Tibial artery (tissue), 4 donors: ENCODE results near the gene SLAMF9.

Experiments
- DNase-seq, 2 donors: peaks; one replicate each; pipeline ENCODE4 v3.0.0-alpha.2; 2019
- H3K27ac ChIP-seq, 2 donors: fragments of 200-600 bp; sonication (generic) in 1 of 2; 1 replicate in 1 of 2; 2 replicates in 1 of 2; pipeline ENCODE4 v1.5.1; 2018 to 2019; ENCODE audit warnings: mild to moderate bottlenecking in 1 of 2
- H3K27me3 ChIP-seq, 2 donors: fragments of 200-600 bp; sonication (generic) in 1 of 2; one replicate each; pipeline versions ENCODE4 v1.5.1 to v1.6.0; 2016 to 2019
- H3K36me3 ChIP-seq, 3 donors: fragments of 200-600 bp; sonication (generic) in 2 of 3; one replicate each; pipeline ENCODE4 v1.5.1; 2016 to 2019; ENCODE audit warnings: mild to moderate bottlenecking in 2 of 3
- H3K4me1 ChIP-seq, 4 donors: fragments of 200-600 bp; sonication (generic) in 2 of 4; 1 replicate in 3 of 4; 2 replicates in 1 of 4; pipeline ENCODE4 v1.5.1; 2016 to 2019
- H3K4me3 ChIP-seq, 2 donors: fragments of 200-600 bp; sonication (generic) in 1 of 2; 1 replicate in 1 of 2; 2 replicates in 1 of 2; pipeline ENCODE4 v1.5.1; 2018 to 2019; ENCODE audit warnings: mild to moderate bottlenecking in 2 of 2
- H3K9me3 ChIP-seq, 3 donors: fragments of 200-600 bp; sonication (generic) in 1 of 3; one replicate each; pipeline ENCODE4 v1.5.1; 2016 to 2019
- intact Hi-C: fragments of 100-400 bp; cut with DNase I; formaldehyde crosslinking; loops from one replicate; pipeline ENCODE4 v1.15.0; 2023; ENCODE audit warnings: low total_unique reads
- TF ChIP-seq, protein P1 (sequence below), 2 experiments: fragments of 200-600 bp in 1 of 2; fragments of 450-650 bp in 1 of 2; IDR thresholded peaks; one replicate each; pipeline ENCODE4 v1.5.1; 2017 to 2019; ENCODE audit warnings: antibody characterized with exemption in 2 of 2, mild to moderate bottlenecking in 1 of 2, moderate library complexity in 1 of 2

Gene SLAMF9

DNA sequence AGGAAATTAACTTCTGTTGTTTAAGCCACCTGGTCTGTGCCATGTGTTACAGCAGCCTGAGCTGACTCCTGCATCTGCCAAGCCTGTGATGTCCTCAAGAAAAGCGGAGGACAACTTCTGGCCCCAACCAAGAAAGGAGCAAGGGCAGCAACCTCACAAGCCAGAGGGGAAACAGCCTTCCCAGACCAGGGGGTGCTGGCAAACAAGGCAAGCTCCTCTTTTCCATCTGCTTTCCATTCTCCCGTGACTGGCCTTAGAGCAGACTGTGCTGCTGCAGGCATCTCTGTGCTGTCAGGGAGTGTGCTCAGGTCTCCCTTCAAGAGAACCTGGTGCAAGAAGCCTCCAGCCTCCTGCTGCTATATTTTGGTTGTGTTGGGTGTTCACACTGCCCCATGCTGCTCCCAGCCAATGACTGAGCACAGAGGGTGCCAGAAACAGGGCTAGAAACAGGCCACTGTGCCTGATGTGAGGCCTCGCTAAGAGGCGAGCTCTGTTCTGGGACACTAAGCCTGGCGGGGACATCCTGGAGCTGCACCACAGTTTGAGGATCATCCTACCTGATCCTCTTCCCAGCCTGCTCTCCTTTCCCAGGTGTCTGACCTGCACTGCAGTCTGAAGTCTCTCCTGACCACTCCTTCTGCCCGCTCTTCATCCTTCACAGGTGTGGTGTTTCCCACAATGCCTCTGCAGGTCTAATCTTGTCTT lies 27.5 kb upstream of the SLAMF9 start:
- Histone ChIP-seq H3K36me3 (no peaks in the 10 kb centered on the region), H3K27ac (no peak overlapping the region), H3K4me1 (no peaks in the 10 kb centered on the region), H3K9me3 (no peaks in the 10 kb centered on the region), H3K27me3 (peaks cover 0 to 3% of the 10 kb centered on the region in 2 donors), H3K4me3 (no peak overlapping the region)
- intact Hi-C loops = no loop called here
- TF ChIP-seq, protein P1, sequence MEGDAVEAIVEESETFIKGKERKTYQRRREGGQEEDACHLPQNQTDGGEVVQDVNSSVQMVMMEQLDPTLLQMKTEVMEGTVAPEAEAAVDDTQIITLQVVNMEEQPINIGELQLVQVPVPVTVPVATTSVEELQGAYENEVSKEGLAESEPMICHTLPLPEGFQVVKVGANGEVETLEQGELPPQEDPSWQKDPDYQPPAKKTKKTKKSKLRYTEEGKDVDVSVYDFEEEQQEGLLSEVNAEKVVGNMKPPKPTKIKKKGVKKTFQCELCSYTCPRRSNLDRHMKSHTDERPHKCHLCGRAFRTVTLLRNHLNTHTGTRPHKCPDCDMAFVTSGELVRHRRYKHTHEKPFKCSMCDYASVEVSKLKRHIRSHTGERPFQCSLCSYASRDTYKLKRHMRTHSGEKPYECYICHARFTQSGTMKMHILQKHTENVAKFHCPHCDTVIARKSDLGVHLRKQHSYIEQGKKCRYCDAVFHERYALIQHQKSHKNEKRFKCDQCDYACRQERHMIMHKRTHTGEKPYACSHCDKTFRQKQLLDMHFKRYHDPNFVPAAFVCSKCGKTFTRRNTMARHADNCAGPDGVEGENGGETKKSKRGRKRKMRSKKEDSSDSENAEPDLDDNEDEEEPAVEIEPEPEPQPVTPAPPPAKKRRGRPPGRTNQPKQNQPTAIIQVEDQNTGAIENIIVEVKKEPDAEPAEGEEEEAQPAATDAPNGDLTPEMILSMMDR (IDR thresholded peaks at IDR 0.05) = no peak
- DNase-seq = no peak

- DNase-seq = no peak
- TF ChIP-seq, protein P1 (IDR thresholded peaks at IDR 0.05) = no peak
- Histone ChIP-seq H3K27me3 (peaks cover 0 to 3% of the 10 kb centered on the region in 2 donors), H3K4me3 (no peak overlapping the region), H3K36me3 (no peaks in the 10 kb centered on the region), H3K4me1 (no peaks in the 10 kb centered on the region), H3K27ac (no peak overlapping the region), H3K9me3 (no peaks in the 10 kb centered on the region)
- intact Hi-C loops = no loop called here
Measured at GRCh38 chr1:159980786-159981185, 26.7 kb upstream of the SLAMF9 start.

DNA sequence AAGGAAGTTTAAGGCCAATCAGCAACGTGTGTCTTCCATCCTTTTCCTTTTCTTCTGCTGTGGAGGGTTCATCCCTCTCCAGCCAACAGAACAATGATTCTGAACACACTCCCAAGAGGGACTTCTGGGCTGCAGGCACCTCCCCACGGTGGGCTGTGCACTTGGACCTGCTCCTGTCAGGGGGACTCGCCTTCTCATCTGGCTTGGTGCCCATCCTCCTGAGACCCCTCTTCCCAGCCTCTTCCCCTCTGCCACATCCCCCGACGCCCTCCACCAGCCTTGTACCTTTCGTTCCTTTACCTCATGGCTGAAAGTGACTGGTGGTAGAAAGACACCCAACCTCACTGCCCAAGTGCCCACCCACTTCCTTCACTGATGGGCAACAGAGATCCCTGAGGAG lies 26.0 kb upstream of the SLAMF9 start:
- peaks cover 0 to 6% of the 10 kb centered on the region in 2 donors for H3K27me3 ChIP-seq
- no peaks in the 10 kb centered on the region for H3K9me3 ChIP-seq
- H3K36me3 ChIP-seq = no peaks in the 10 kb centered on the region
- DNase-seq = no peak
- H3K27ac ChIP-seq = no peak overlapping the region
- TF ChIP-seq, protein P1 (IDR thresholded peaks at IDR 0.05) = no peak
- intact Hi-C loops = no loop called here
- H3K4me3 ChIP-seq = no peak overlapping the region
- H3K4me1 ChIP-seq = no peaks in the 10 kb centered on the region

DNA sequence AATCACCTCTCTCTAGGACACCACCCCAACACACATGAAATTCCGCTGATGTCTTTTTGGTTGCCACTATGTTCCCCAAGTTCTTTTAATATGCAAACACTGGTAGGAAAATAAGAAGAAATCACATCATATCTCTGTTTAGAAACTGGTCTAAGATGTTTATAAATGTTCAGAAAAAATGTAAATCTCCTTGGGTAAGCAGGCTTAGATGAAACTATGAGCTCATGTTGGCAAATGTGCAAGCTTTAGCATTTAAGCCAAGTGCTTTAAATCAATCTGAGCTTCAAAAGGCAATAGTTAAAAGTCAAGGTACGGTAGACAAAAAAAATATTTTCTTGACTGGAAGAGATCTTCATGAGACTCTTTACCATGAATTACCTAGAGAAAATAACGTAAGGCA lies 25.2 kb upstream of the SLAMF9 start:
- no peak for DNase-seq
- no peak overlapping the region for H3K27ac ChIP-seq
- intact Hi-C loops = no loop called here
- no peaks in the 10 kb centered on the region for H3K9me3 ChIP-seq
- no peaks in the 10 kb centered on the region for H3K36me3 ChIP-seq
- no peak overlapping the region for H3K4me3 ChIP-seq
- TF ChIP-seq, protein P1 (IDR thresholded peaks at IDR 0.05) = no peak
- peaks cover 0 to 10% of the 10 kb centered on the region in 2 donors for H3K27me3 ChIP-seq
- no peaks in the 10 kb centered on the region for H3K4me1 ChIP-seq

- Histone ChIP-seq H3K27me3 (peaks cover 0 to 10% of the 10 kb centered on the region in 2 donors), H3K4me1 (no peaks in the 10 kb centered on the region), H3K9me3 (no peaks in the 10 kb centered on the region), H3K4me3 (no peak overlapping the region), H3K27ac (no peak overlapping the region), H3K36me3 (no peaks in the 10 kb centered on the region)
- intact Hi-C loops = no loop called here
- DNase-seq = no peak
- TF ChIP-seq, protein P1 (IDR thresholded peaks at IDR 0.05) = no peak
Measured at GRCh38 chr1:159978107-159978398, 24.0 kb upstream of the SLAMF9 start.
